ENCODE data around the gene DLEC1.
"Not testable (repeated sequence)": the region's sequence is repeated elsewhere in the genome, so short reads cannot be mapped to it uniquely, and the experiment has no call there.

Gene DLEC1

GRCh38 chr3:38083254-38083653 is 44.2 kb downstream of the DLEC1 start:
- in situ Hi-C loops (cut with MboI; ENCODE audit: low sequenced_read_pairs), result not testable (repeated sequence)

GRCh38 chr3:38083871-38084333 is 44.9 kb downstream of the DLEC1 start:
- in situ Hi-C loops (cut with MboI; ENCODE audit: low sequenced_read_pairs), result no loop called here

GRCh38 chr3:38084334-38085310 is 45.6 kb downstream of the DLEC1 start:
- in situ Hi-C loops (cut with MboI; ENCODE audit: low sequenced_read_pairs), result no loop called here

- in situ Hi-C loops (cut with MboI; ENCODE audit: low sequenced_read_pairs), result no loop called here
These were observed 46.4 kb downstream of the DLEC1 start for GRCh38 chr3:38085311-38085942.

GRCh38 chr3:38085943-38086324 is 46.9 kb downstream of the DLEC1 start:
- in situ Hi-C loops (cut with MboI; ENCODE audit: low sequenced_read_pairs), result no loop called here

- in situ Hi-C loops (cut with MboI; ENCODE audit: low sequenced_read_pairs), result no loop called here
These were observed 47.5 kb downstream of the DLEC1 start for GRCh38 chr3:38086496-38086895.

GRCh38 chr3:38087278-38087677 is 48.3 kb downstream of the DLEC1 start:
- in situ Hi-C loops (cut with MboI; ENCODE audit: low sequenced_read_pairs), result not testable (repeated sequence)

GRCh38 chr3:38088126-38089078 is 49.4 kb downstream of the DLEC1 start:
- in situ Hi-C loops (cut with MboI; ENCODE audit: low sequenced_read_pairs), result no loop called here

- in situ Hi-C loops (cut with MboI; ENCODE audit: low sequenced_read_pairs), result no loop called here
These were observed 50.2 kb downstream of the DLEC1 start for GRCh38 chr3:38089163-38089562.

- in situ Hi-C loops (cut with MboI; ENCODE audit: low sequenced_read_pairs), result no loop called here
These were observed 51.4 kb downstream of the DLEC1 start for GRCh38 chr3:38090453-38090852.

- in situ Hi-C loops (cut with MboI; ENCODE audit: low sequenced_read_pairs), result no loop called here
These were observed 56.0 kb downstream of the DLEC1 start for GRCh38 chr3:38094999-38095398.

- in situ Hi-C loops (cut with MboI; ENCODE audit: low sequenced_read_pairs), result no loop called here
These were observed 56.9 kb downstream of the DLEC1 start for GRCh38 chr3:38095669-38096483.

GRCh38 chr3:38097446-38098375 is 58.7 kb downstream of the DLEC1 start:
- in situ Hi-C loops (cut with MboI; ENCODE audit: low sequenced_read_pairs), result no loop called here

GRCh38 chr3:38098376-38098723 is 59.3 kb downstream of the DLEC1 start:
- in situ Hi-C loops (cut with MboI; ENCODE audit: low sequenced_read_pairs), result no loop called here

- in situ Hi-C loops (cut with MboI; ENCODE audit: low sequenced_read_pairs), result no loop called here
These were observed 60.5 kb downstream of the DLEC1 start for GRCh38 chr3:38099518-38099917.

- in situ Hi-C loops (cut with MboI; ENCODE audit: low sequenced_read_pairs), result no loop called here
These were observed 61.5 kb downstream of the DLEC1 start for GRCh38 chr3:38100498-38100897.

GRCh38 chr3:38101811-38102443 is 62.9 kb downstream of the DLEC1 start:
- in situ Hi-C loops (cut with MboI; ENCODE audit: low sequenced_read_pairs), result no loop called here

- in situ Hi-C loops (cut with MboI; ENCODE audit: low sequenced_read_pairs), result no loop called here
These were observed 63.4 kb downstream of the DLEC1 start for GRCh38 chr3:38102444-38102814.

- in situ Hi-C loops (cut with MboI; ENCODE audit: low sequenced_read_pairs), result no loop called here
These were observed 66.5 kb downstream of the DLEC1 start for GRCh38 chr3:38105525-38105924.

Measured in HL-60/S4 (cell line).